ENCODE results near the gene CD99L2.
"Not testable (repeated sequence)": the region's sequence is repeated elsewhere in the genome, so short reads cannot be mapped to it uniquely, and the experiment has no call there.

CD99L2 gene

DNA sequence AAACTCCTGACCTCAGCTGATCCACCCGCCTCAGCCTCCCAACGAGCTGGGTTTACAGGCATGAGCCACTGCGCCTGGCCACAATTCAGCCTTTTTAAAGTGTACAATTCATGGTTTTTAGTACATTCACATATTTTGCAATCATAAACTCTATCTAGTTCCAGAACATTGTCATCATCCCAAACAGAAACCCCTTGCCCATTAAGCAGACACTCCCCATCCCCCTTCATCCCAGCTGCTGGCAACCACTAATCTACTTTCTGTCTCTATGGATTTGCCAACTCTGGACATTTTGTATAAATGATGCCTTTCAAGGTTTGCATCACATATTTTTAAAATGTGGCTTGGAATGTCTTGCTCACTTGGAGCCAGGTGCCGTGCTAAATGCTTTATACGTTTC, 4.5 kb downstream of the CD99L2 start:
- FAIRE-seq = no peak

GRCh38 chrX:150889131-150889530, 9.3 kb downstream of the CD99L2 start:
- no peak for FAIRE-seq

GRCh38 chrX:150887906-150888465, 10.5 kb downstream of the CD99L2 start:
- no peak for FAIRE-seq

DNA sequence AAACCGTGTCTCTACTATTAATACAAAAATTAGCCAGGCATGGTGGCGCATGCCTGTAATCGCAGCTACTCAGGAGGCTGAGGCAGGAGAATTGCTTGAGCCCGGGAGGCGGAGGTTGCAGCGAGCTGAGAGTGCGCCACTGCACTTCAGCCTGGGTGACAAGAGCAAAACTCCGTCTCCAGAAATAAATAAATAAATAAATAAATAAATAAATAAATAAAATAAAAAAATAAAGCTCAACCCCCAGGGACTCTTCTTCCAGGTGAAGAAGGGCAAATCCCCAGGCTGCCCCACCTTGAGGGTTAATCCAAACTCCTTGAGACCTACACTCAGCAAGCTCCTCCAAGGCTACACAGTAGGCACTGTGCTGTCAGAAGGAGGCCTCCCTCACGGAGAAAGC, 11.2 kb downstream of the CD99L2 start:
- not testable (repeated sequence) for FAIRE-seq

DNA sequence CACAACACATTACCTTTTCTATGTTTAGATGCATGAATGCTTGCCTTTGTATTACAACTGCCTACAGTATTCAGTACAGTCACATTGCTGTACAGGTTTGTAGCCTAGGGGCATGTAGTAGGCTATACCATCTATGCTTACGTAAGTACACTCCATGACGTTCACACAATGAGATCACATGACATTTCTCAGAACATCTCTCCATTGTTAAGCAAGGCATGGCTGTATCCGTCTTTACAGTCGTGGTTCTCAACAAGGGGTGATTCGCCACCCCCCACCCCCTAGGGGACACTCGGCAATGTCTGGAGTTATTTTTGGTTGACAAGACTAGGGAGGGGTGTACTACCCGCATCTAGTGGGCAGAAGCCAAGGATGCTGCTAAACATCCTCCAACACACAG, 12.1 kb downstream of the CD99L2 start:
- FAIRE-seq = no peak

DNA sequence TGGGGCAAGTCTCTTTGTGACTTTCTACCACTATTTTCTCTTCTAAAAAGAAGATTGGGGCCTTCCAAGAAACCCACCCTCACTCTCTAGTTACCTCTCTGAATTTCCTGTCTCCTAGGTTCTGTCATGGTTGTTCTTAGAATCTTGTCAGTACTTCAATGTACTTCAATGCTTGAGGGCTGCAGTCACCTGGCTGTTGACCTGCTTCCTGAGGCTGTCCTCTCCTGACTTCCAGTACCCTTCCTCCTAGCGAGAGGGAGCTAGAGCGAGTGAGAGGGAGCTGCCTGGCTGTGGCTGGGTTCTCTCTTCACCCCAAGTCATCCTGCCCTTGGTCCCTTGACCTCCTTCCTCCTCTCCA, 17.7 kb downstream of the CD99L2 start:
- FAIRE-seq = no peak

DNA sequence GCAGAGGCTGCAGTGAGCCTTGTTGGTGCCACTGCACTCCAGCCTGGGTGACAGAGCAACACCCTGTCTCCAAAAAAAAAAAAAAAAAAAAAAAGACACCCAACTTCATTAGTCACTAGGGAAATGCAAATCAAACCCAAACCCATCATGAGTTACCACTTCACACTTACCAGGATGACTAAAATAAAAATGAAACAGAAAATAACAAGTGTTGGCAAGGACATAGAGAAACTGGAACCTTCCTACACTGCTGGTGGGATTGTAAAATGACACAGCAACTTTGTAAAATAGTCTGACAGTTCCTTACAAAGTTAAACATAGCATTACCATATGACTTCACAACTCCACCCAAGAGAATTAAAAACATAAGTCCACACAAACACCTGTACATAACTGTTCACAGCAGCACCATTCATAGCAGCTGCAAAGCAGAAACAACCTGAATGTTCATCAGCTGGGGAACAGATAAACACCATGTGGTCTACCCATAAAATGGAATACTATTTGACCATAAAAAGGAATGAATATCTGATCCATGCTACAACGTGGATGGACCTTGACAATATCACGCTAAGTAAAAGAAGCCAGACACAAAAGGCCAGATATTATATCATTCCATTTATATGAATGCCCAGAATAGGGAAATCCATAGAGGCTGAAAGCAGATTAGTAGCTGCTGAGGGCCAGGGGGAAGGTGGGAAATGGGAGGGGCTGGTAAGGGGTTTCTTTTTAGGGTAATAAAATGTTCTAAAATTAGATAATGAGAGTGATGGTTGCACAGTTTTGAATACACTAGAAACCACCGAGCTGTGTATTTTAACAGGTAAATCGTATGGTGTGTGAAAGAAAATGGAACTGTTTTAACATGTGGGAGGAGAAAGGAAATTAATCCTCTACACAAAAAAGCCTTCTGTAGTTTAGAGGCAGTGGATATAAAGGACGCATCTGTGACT, 18.3 kb downstream of the CD99L2 start:
- no peak for FAIRE-seq

DNA sequence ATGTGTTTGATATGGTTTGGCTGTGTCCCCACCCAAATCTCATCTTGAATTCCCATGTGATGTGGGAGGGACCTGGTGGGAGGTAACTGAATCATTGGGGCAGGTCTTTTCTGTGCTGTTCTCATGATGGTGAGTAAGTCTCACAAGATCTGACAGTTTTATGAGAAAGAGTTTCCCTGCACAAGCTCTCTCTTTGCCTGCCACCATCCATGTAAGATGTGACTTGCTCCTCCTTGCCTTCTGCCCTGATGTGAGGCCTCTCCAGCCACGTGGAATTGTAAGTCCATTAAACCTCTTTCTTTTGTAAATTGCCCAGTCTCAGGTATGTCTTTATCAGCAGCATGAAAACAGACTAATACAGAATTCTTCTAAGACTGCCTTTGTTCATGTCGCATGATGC, 22.8 kb downstream of the CD99L2 start:
- not testable (repeated sequence) for FAIRE-seq

GRCh38 chrX:150874448-150874847, 24.0 kb downstream of the CD99L2 start:
- FAIRE-seq = no peak

- no peak for FAIRE-seq
These were observed 24.9 kb downstream of the CD99L2 start for GRCh38 chrX:150873616-150874015.

- FAIRE-seq = no peak
These were observed 25.6 kb downstream of the CD99L2 start for GRCh38 chrX:150872773-150873336.

- no peak for FAIRE-seq
These were observed 27.1 kb downstream of the CD99L2 start for GRCh38 chrX:150871341-150871811.

- FAIRE-seq = no peak
These were observed 27.8 kb downstream of the CD99L2 start for GRCh38 chrX:150870487-150871340.

DNA sequence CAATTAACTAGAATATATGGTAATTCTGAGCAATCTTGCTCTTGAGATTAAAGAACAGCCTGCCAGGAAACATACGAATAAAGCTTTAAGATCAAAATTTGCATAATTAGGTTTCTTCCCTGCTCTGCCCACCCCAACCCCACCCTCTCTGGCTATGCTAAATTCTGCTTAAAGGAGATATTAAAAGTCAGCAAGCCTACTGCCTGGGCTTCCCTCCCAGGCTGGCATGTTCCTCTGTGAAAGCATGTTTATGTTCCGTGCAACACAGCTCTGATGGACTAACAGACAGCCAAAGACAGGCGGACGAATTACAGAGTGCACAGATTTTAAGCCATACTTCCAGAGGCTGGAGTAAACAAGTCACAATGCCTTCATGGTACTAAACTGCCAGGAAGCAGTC, 28.4 kb downstream of the CD99L2 start:
- FAIRE-seq = no peak

- FAIRE-seq = no peak
These were observed 29.0 kb downstream of the CD99L2 start for GRCh38 chrX:150869450-150869849.

- FAIRE-seq = peak; percentile 80
These were observed 29.8 kb downstream of the CD99L2 start for GRCh38 chrX:150868625-150869024.

DNA sequence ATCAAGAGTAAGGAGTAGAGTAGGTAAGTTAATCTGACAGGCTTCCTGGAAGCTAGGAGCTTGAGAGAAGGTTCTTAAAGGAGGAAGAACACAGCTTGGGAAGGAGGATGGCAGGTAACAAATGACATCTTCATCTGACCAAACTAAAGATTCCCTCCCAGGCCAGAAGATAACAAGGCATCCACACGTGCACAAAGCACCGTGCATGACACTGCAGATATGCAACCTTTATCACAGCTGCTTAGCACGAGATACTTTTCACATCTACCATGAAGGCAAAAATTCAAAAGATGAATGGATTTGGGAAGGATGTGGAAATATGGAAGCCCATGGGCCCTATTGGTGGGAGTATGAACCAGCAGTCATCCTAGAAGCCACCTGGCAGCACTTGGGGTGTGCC, 34.3 kb downstream of the CD99L2 start:
- FAIRE-seq = no peak

DNA sequence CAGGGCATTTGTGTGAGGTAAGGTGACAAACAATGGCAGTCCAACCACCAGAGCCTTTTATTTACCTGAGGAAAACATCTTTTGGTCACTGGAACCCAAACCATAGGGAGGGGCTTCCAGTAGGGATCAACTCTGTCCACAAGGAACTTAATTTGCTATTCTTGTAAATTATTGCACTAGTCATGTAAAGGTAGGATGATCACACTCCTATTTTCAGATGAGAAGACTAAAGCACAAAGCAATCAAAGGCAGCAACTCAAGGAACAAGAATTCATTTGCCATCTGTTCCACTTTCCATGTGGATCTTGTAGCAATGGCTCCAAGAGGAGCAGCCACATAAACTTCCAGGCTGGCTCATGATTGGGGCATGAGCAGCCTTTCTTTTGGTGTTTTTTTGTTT, 35.3 kb downstream of the CD99L2 start:
- FAIRE-seq = no peak

GRCh38 chrX:150857453-150857852, 41.0 kb downstream of the CD99L2 start:
- FAIRE-seq = no peak

- FAIRE-seq = peak; percentile 92
These were observed 41.7 kb downstream of the CD99L2 start for GRCh38 chrX:150856785-150857184.

- no peak for FAIRE-seq
These were observed 42.4 kb downstream of the CD99L2 start for GRCh38 chrX:150856101-150856500.

- no peak for FAIRE-seq
These were observed 43.6 kb downstream of the CD99L2 start for GRCh38 chrX:150854856-150855255.

Data from colon (tissue), 2 donors.